Raji (cell line): Measurements from ENCODE around the gene COPS8.

ENCODE experiments used
- POLR2A ChIP-seq: IDR thresholded peaks from 2 replicates; pipeline ENCODE4 v1.6.1; 2011; ENCODE audit warnings: low read depth, low read length, control low read depth; ENCODE audit not compliant: insufficient read depth

Gene COPS8

GRCh38 chr2:237085248-237086221 lies at the start of gene COPS8:
Gene COPS8, plus strand, starts transcription at chr2:237085889. Its CDS starts 76 bp downstream, at chr2:237085965.
- TF ChIP-seq POLR2A: peak; percentile 93

GRCh38 chr2:237039301-237040031 lies 46.2 kb upstream of the COPS8 start:
- no peak for TF ChIP-seq POLR2A

GRCh38 chr2:237041231-237041630 lies 44.5 kb upstream of the COPS8 start:
- no peak for TF ChIP-seq POLR2A

- no peak for TF ChIP-seq POLR2A
Measured at GRCh38 chr2:237042101-237042500, 43.6 kb upstream of the COPS8 start.

GRCh38 chr2:237043866-237044265 lies 41.8 kb upstream of the COPS8 start:
- TF ChIP-seq POLR2A: no peak

GRCh38 chr2:237044281-237044680 lies 41.4 kb upstream of the COPS8 start:
- TF ChIP-seq POLR2A: no peak

- TF ChIP-seq POLR2A: no peak
Measured at GRCh38 chr2:237045449-237045848, 40.2 kb upstream of the COPS8 start.

GRCh38 chr2:237048595-237048994 lies 37.1 kb upstream of the COPS8 start:
- TF ChIP-seq POLR2A: no peak

- no peak for TF ChIP-seq POLR2A
Measured at GRCh38 chr2:237051861-237052260, 33.8 kb upstream of the COPS8 start.

GRCh38 chr2:237053066-237053465 lies 32.6 kb upstream of the COPS8 start:
- no peak for TF ChIP-seq POLR2A

GRCh38 chr2:237055386-237056100 lies 30.1 kb upstream of the COPS8 start:
- no peak for TF ChIP-seq POLR2A

GRCh38 chr2:237056287-237056875 lies 29.3 kb upstream of the COPS8 start:
- no peak for TF ChIP-seq POLR2A

- no peak for TF ChIP-seq POLR2A
Measured at GRCh38 chr2:237057107-237057506, 28.6 kb upstream of the COPS8 start.

- TF ChIP-seq POLR2A: peak; percentile 80
Measured at GRCh38 chr2:237057893-237058300, 27.8 kb upstream of the COPS8 start.

GRCh38 chr2:237058423-237058822 lies 27.3 kb upstream of the COPS8 start:
- TF ChIP-seq POLR2A: no peak
